Superior temporal gyrus (tissue), 1 donor: ENCODE data around the gene ERC2.

ENCODE experiments used
- DNase-seq: peaks from one replicate; pipeline ENCODE4 v3.0.0-alpha.2; 2016; ENCODE audit errors: extremely low spot score

Gene ERC2

DNA sequence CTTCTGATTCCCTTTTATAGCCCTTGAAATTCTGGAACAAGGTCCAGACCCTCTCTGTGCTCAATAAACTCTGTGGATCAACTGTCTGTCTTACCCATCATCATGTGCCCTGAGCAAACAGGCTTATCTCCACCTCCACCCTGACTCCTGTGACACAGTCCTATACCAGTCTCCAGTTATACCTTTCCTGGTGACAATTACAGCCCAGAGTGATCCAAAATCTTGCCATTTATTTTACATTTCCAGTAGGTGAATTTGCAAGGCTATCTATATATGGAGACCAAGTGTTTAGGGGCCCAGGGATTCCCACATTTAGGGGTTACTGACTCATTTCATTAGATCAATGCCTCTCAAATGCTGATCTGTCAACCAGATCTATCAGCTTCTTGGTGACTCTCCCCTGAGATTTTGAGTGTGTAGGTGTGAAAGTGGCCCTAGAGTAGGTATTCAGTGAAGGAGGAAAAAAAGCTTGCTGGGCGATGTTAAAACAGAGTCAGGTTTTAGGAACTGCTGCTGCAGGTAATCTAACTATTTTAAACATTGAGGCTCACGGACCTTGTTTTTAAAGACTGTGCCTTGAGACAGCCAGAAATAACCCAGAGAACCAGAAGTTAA lies 751.5 kb downstream of the ERC2 start:
- no peak for DNase-seq

GRCh38 chr3:55716044-55716443 lies 752.2 kb downstream of the ERC2 start:
- no peak for DNase-seq

DNA sequence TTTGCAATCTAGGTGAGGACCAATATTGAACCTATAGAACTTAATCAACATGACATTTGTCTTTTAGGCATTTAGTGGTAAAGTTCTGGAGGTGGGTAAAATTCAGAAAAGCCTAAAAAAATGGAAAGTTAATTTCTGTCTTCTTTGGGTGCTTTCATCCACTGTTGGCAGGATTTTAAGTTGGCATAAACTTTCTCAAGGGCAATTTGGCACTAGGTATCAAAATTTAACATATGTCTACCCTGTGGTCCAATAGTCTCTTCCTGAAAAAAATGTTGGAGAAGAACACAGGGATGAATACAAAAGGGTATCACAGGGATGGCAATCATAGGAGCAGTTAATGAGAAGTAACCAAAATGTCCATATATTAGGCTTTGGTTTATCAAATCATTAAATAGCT lies 754.2 kb downstream of the ERC2 start:
- no peak for DNase-seq

DNA sequence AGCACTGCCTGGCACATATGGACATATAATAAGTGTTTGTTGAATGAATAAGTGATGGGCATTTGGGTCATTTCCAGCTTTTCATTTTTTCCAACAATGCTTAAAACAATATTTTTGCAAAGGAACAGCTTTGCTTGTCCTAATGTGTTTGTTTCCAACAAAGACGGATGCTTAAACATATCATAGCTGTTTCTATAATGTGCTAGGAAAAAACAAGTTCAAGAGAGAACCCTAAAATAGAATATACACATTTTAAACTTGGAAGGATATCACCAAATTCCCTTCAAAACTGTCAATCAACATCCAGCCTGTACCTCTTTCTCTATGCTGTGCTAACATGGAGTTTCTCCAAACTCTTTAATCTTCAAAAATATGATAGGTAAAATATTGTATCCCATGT lies 756.6 kb downstream of the ERC2 start:
- no peak for DNase-seq

DNA sequence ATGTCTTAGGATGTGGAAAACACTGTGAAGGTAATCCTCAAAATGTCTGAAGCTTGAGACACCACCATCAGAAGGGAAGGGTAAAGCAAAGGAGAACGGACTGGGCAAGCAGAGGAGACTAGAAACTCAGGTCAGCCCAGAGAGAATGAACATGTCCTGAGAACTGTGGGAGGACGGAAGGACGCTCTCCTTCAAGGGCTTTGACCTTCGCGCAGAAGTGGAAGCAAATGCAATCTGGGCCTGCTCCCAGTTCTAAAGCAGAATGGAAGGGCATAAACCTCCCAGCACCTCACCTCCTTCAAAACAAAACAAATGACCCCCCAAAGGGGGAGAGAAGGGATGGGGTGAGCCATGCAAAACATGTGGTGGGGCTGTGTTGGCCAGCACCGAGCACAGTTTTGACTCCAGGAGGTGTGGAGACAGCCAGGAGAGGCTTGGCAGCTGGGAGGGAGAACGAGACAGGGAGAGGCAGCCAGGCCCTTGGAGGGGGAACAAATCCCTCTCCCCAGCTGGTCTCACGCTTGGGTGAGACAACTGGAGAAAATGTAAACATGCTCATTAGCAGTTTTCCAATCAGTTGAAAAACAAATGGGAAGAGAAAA lies 758.8 kb downstream of the ERC2 start:
- DNase-seq = no peak

GRCh38 chr3:55708921-55709320 lies 759.3 kb downstream of the ERC2 start:
- DNase-seq = no peak

- DNase-seq = no peak
Measured at GRCh38 chr3:55708242-55708641, 760.0 kb downstream of the ERC2 start.

DNA sequence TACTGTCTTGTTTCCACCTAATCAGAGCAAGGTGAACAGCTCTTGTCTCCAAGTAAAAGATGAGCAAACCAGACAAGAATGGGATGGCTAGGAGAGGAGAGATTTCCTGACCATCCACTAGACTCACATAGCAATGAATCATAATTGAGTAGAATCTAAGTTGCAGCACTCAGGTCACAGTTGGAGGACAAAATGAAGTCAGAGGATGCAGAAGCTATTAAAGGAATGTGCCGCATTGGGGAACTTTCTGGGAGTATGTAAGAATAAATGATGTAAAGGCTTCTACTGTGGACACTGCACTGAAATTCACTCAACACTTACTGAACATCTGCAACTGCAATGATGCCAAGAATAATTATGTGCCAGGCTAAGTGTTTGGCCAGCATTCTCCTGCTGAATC lies 763.7 kb downstream of the ERC2 start:
- DNase-seq = no peak

DNA sequence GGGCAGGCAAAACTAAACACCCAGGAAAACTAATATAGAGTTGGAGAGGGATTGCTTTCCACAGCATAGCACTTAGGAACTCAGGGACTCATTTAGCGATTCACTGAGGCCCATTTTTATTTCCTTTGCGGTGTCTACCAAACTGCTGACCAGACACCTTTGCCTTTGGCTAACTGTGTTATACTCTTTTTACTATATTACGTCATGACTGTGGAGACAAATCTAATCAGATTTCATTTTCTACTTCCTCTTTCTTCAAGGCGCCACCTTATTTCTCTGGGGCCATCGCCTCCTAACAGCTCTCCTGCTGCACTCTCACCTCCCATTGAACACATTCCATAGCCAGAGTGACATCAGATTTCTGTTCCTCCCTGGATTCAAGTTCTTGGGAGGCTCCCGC lies 765.4 kb downstream of the ERC2 start:
- DNase-seq = no peak

- peak; percentile 38 for DNase-seq
Measured at GRCh38 chr3:55701997-55702396, 766.3 kb downstream of the ERC2 start.

- DNase-seq = no peak
Measured at GRCh38 chr3:55698831-55699230, 769.4 kb downstream of the ERC2 start.

DNA sequence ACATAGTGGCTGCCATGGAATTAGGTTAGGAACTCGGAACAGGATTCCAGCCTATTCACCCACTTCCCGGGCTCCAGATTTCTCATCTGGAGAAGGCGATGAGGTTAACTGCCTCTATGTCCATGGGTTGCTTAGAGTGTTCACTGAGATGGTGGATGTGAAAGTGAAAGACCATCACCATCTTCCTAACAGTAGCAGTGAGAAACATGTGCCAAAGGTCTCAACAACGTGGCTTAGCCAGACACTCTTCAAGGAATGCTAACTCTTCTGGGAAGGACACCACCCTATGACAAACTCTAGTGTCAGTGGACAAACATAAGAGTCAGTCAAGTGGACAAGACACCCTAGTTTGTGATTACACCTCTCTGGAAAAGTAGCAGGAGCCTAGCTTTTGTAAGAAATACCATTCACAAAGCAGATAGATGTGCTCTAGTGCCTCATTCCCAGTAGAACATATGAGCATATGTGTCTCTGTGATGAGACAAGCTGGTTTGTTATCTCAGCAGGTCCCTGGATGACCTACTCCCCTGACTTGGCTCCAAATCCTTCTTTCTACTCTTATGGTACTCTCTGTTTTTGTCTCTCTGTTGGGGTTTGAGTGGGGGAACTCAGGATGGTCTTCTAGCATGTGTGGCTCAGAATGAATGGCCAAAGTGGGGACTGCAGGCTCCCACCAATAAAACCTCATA lies 770.9 kb downstream of the ERC2 start:
- DNase-seq = no peak

- no peak for DNase-seq
Measured at GRCh38 chr3:55692957-55693558, 775.2 kb downstream of the ERC2 start.

DNA sequence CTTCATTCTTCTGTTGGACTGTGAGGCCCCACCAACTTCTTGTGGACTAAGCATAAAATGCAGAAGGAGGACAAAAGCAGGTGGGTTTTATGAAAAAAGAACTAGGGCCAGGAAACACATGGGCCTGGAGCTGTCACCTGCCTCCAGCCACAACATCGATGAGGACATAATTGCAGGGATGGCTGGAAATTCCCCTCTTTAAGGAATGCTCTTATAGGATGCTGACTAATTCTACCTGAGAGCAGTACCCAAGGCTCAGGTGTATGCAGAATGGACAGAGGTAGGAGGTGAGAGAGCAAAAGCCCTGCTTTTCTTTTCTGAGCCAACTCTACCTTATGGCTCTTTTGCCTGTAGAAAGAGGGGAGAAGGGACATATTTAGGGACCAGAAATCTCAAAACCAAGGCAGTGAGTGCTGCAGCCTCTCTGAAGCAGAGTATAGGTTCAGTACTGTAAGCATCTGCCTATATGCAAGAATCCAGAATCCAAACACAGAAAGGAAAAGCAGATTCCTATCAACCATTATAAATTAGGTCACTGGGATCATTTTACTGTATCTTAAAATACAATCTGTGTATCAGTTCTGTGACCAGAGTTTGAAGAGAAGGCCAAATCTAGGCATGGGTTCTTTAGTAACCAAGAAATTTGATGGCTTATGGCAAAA lies 775.8 kb downstream of the ERC2 start:
- no peak for DNase-seq

DNA sequence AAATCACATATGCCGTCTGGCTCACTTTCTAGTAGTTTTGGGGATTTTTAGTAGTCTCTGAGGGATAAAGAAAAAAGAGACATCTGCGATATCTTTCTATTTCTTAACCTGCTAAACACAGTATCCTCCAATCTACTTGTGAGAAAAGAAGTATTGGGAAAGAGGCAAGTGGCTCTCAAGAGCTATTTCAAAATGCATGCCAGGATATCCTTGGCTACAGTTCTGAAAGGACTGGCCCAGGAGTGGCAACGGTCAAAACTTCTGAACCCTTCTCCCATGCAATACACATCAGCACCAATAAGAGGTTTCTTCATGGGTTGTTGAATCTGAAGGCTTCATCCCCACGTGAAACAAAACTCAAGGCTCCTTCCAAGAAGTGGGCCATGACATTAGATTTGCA lies 777.1 kb downstream of the ERC2 start:
- no peak for DNase-seq

DNA sequence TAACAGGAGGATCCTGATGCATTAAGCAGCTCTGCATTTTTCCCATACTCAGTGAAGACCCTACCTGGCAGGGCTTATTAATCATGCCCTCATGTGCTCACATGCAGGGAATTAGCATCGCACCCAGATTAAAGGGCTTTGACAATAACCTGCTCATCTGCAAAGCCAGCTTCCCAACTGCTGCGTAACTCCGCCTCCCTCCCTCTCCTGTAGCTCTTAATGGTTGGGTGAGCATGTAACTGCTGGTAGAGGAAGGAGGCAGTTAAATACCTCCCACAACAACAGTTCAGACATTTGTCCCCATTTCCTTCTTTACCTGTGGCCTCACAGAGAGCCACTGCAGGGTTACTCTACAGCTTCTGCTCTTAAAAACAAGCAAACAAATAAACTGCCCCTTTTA lies 777.5 kb downstream of the ERC2 start:
- DNase-seq = no peak

GRCh38 chr3:55690177-55690576 lies 778.1 kb downstream of the ERC2 start:
- DNase-seq = no peak

- DNase-seq = no peak
Measured at GRCh38 chr3:55688154-55688553, 780.1 kb downstream of the ERC2 start.

DNA sequence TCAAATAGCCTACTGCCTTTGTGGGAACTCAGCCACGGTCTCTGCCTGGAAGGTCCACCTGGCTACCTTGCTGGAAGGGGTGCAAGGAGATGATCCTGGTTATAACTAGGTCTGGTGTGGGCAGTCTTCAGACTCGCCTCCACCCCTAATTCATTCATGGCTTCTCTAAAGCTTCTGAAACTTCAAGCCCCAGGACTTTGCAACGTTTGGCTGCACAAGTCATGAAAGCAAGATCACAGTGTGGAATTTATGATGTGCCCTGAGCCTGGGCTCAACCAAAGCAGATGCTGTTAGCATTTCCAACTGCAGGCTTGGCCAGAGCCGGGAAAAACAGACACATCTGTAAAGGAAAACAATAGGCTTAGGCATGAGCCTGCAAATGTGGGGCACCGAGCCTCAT lies 780.7 kb downstream of the ERC2 start:
- no peak for DNase-seq

- DNase-seq = no peak
Measured at GRCh38 chr3:55686426-55687254, 781.6 kb downstream of the ERC2 start.

DNA sequence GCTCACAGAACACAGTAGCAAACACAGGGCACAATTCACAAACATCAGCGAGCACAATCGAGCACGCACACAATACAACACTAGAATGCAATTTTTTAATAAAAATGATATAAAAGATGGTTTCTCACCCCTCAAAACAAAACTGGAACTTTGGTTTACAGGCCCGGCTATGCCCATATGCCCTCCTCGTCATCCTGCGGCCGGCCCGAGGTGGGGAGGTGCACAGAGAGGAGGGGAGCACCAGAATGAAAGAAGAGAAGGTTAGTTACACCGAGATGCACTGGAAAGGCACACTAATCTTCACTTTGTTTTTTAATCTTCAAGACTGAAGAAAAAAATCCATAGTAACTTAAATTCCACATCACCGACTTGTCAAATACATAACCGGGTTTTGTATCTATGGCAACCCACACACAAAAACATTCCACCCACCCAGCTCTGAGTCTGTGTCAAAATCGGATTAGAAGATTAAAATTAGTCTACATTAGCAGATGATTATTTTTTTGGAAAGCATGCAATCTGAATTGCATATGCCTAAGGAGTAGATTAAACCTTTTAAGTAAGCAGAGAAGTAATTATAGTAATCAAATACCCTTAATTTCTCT lies 784.5 kb downstream of the ERC2 start:
- no peak for DNase-seq
